Stomach (tissue), 9 donors: ENCODE results near the gene YIPF4. TPM values are rescaled to one million over a fixed set of nuclear protein-coding genes. Genes with fewer than 3 reads are reported as not detected.

Experiments used
- DNase-seq, 2 donors: peaks; one replicate each; pipeline versions ENCODE4 v3.0.0 to v3.0.0-alpha.2; 2013 to 2019
- H3K27ac ChIP-seq, 5 donors: fragments of 200-600 bp in 4 of 5; sonication (generic) in 4 of 5; one replicate each; pipeline ENCODE4 v1.5.1; 2013 to 2019; ENCODE audit warnings: mild to moderate bottlenecking in 1 of 5, moderate library complexity in 1 of 5
- H3K27me3 ChIP-seq, 3 donors: fragments of 200-600 bp; sonication (generic); one replicate each; pipeline ENCODE4 v1.5.1; 2017 to 2019; ENCODE audit warnings: mixed run types in 1 of 3
- H3K36me3 ChIP-seq, 4 donors: fragments of 200-600 bp; sonication (generic); 1 replicate in 3 of 4; 2 replicates in 1 of 4; pipeline ENCODE4 v1.5.1; 2016 to 2019
- H3K4me1 ChIP-seq, 4 donors: fragments of 200-600 bp; sonication (generic); one replicate each; pipeline ENCODE4 v1.5.1; 2016 to 2019
- H3K4me3 ChIP-seq, 4 donors: fragments of 200-600 bp; sonication (generic) in 3 of 4; one replicate each; pipeline ENCODE4 v1.5.1; 2016 to 2019; ENCODE audit warnings: mild to moderate bottlenecking in 1 of 4
- H3K9me3 ChIP-seq, 4 donors: fragments of 200-600 bp; sonication (generic); one replicate each; pipeline ENCODE4 v1.5.1; 2016 to 2019
- CTCF ChIP-seq, 7 experiments: fragments of 450-650 bp in 4 of 7; fragments of 200-600 bp in 3 of 7; sonication (generic) in 3 of 7; IDR thresholded peaks; one replicate each; pipeline ENCODE4 v1.5.1; 2016 to 2019; ENCODE audit warnings: antibody characterized with exemption in 7 of 7, control low read depth in 2 of 7, mild to moderate bottlenecking in 1 of 7
- EP300 ChIP-seq: sonication (generic); formaldehyde crosslinking; IDR thresholded peaks from one replicate; pipeline ENCODE4 v1.6.1; 2017; ENCODE audit warnings: antibody characterized with exemption
- POLR2A ChIP-seq, 4 donors: fragments of 450-650 bp; IDR thresholded peaks; one replicate each; pipeline ENCODE4 v1.6.1; 2016; ENCODE audit warnings: antibody characterized with exemption in 4 of 4, control low read depth in 2 of 4, mild to moderate bottlenecking in 1 of 4, moderate library complexity in 1 of 4
- POLR2AphosphoS5 ChIP-seq, 3 donors: sonication (generic); formaldehyde crosslinking; IDR thresholded peaks; one replicate each; pipeline ENCODE4 v1.6.1; 2016; ENCODE audit warnings: antibody characterized with exemption in 3 of 3
- WGBS, 5 donors: extraction: QIAGEN DNeasy Blood & Tissue Kit in 3 of 5; methylation state at CpG; one replicate each; pipeline versions ENCODE4 v1.1.5 to v1.1.7; 2013 to 2018; 5-methylcytosine and 5-hydroxymethylcytosine counted together
- intact Hi-C: fragments of 100-400 bp; cut with DNase I; formaldehyde crosslinking; loops from one replicate; pipeline ENCODE4 v1.15.1; 2023; ENCODE audit warnings: low total_unique reads
- polyA plus RNA-seq, 3 donors: library from polyadenylated mRNA; stranded (reverse); fragments of 200-250 nt; gene quantifications; one replicate each; pipeline ENCODE4 v1.2.3, GENCODE V29; 2013
- total RNA-seq, 5 donors: library from RNA; depleted of rRNA; stranded (reverse); fragments of >200 nt; gene quantifications; one replicate each; pipeline versions ENCODE4 v1.1.0 to v1.2.3, GENCODE V29; 2014 to 2016
- donor health status: healthy with polysubstance abuse.
- donor health status: Bipolar disorder and iron deficiency.
- donor health status: healthy.

YIPF4 gene
- total and polyA plus RNA-seq, 8 donors: 5.3 to 68.3 (median 10.2) TPM

GRCh38 chr2:32246911-32247310, 30.8 kb upstream of the YIPF4 start:
- H3K9me3 ChIP-seq: no peaks in the 10 kb centered on the region
- peak in 1 of 2 donors; percentile 67 for DNase-seq
- intact Hi-C loops: no loop called here
- H3K36me3 ChIP-seq: peaks cover 0 to 3% (median 0%) of the 10 kb centered on the region in 4 donors
- H3K27me3 ChIP-seq: no peaks in the 10 kb centered on the region
- peaks cover 0 to 4% (median 0%) of the 10 kb centered on the region in 4 donors for H3K4me1 ChIP-seq
- H3K4me3 ChIP-seq: no peak overlapping the region
- WGBS, 5 donors: 47 to 68% (median 52%) methylated on average over 4 of the region's 4 CpGs
- TF ChIP-seq POLR2AphosphoS5 (IDR thresholded peaks at IDR 0.05) (no peak), EP300 (no peak), CTCF (IDR thresholded peaks at IDR 0.05) (no peak), POLR2A (IDR thresholded peaks at IDR 0.05) (no peak)
- H3K27ac ChIP-seq: no peak overlapping the region

- peaks cover 0 to 4% (median 0%) of the 10 kb centered on the region in 4 donors for H3K4me1 ChIP-seq
- 85 to 100% (median 88%) methylated on average over 3 of the region's 3 CpGs for WGBS, 5 donors
- no peak overlapping the region for H3K4me3 ChIP-seq
- H3K9me3 ChIP-seq: no peaks in the 10 kb centered on the region
- no peaks in the 10 kb centered on the region for H3K27me3 ChIP-seq
- intact Hi-C loops: no loop called here
- no peak for TF ChIP-seq POLR2A (IDR thresholded peaks at IDR 0.05)
- no peak for TF ChIP-seq POLR2AphosphoS5 (IDR thresholded peaks at IDR 0.05)
- no peak for TF ChIP-seq CTCF (IDR thresholded peaks at IDR 0.05)
- no peak for TF ChIP-seq EP300
- no peak for DNase-seq
- no peak overlapping the region for H3K27ac ChIP-seq
- H3K36me3 ChIP-seq: peaks cover 0 to 4% (median 0%) of the 10 kb centered on the region in 4 donors
Observed at GRCh38 chr2:32248299-32248698, 29.4 kb upstream of the YIPF4 start.

GRCh38 chr2:32249731-32250236, 27.9 kb upstream of the YIPF4 start:
- WGBS, 5 donors: 66 to 81% (median 77%) methylated on average over 2 of the region's 2 CpGs
- H3K4me1 ChIP-seq: peaks cover 0 to 4% (median 0%) of the 10 kb centered on the region in 4 donors
- H3K27ac ChIP-seq: no peak overlapping the region
- no peaks in the 10 kb centered on the region for H3K27me3 ChIP-seq
- peaks cover 0 to 6% (median 0%) of the 10 kb centered on the region in 4 donors for H3K36me3 ChIP-seq
- intact Hi-C loops: no loop called here
- no peaks in the 10 kb centered on the region for H3K9me3 ChIP-seq
- TF ChIP-seq POLR2AphosphoS5 (IDR thresholded peaks at IDR 0.05) (no peak), CTCF (IDR thresholded peaks at IDR 0.05) (no peak)
- no peak for DNase-seq
- H3K4me3 ChIP-seq: no peak overlapping the region

- Histone ChIP-seq H3K4me1 (peaks cover 0 to 4% (median 0%) of the 10 kb centered on the region in 4 donors), H3K36me3 (peaks cover 0 to 6% (median 0%) of the 10 kb centered on the region in 4 donors), H3K27me3 (no peaks in the 10 kb centered on the region), H3K4me3 (no peak overlapping the region), H3K27ac (no peak overlapping the region), H3K9me3 (no peaks in the 10 kb centered on the region)
- no peak for DNase-seq
- TF ChIP-seq POLR2A (IDR thresholded peaks at IDR 0.05) (no peak), CTCF (IDR thresholded peaks at IDR 0.05) (no peak), EP300 (no peak), POLR2AphosphoS5 (IDR thresholded peaks at IDR 0.05) (no peak)
- WGBS, 5 donors: 82 to 90% (median 87%) methylated on average over 10 of the region's 10 CpGs
- intact Hi-C loops: no loop called here
Observed at GRCh38 chr2:32250290-32250689, 27.4 kb upstream of the YIPF4 start.
